Tibial artery (tissue), 4 donors: ENCODE data around the gene EFCAB12.
"Not testable (repeated sequence)": the region's sequence is repeated elsewhere in the genome, so short reads cannot be mapped to it uniquely, and the experiment has no call there.

Experiments used
- DNase-seq, 2 donors: peaks; one replicate each; pipeline ENCODE4 v3.0.0-alpha.2; 2019
- H3K27ac ChIP-seq, 2 donors: fragments of 200-600 bp; sonication (generic) in 1 of 2; 1 replicate in 1 of 2; 2 replicates in 1 of 2; pipeline ENCODE4 v1.5.1; 2018 to 2019; ENCODE audit warnings: mild to moderate bottlenecking in 1 of 2
- H3K27me3 ChIP-seq, 2 donors: fragments of 200-600 bp; sonication (generic) in 1 of 2; one replicate each; pipeline versions ENCODE4 v1.5.1 to v1.6.0; 2016 to 2019
- H3K36me3 ChIP-seq, 3 donors: fragments of 200-600 bp; sonication (generic) in 2 of 3; one replicate each; pipeline ENCODE4 v1.5.1; 2016 to 2019; ENCODE audit warnings: mild to moderate bottlenecking in 2 of 3
- H3K4me1 ChIP-seq, 4 donors: fragments of 200-600 bp; sonication (generic) in 2 of 4; 1 replicate in 3 of 4; 2 replicates in 1 of 4; pipeline ENCODE4 v1.5.1; 2016 to 2019
- H3K4me3 ChIP-seq, 2 donors: fragments of 200-600 bp; sonication (generic) in 1 of 2; 1 replicate in 1 of 2; 2 replicates in 1 of 2; pipeline ENCODE4 v1.5.1; 2018 to 2019; ENCODE audit warnings: mild to moderate bottlenecking in 2 of 2
- H3K9me3 ChIP-seq, 3 donors: fragments of 200-600 bp; sonication (generic) in 1 of 3; one replicate each; pipeline ENCODE4 v1.5.1; 2016 to 2019
- intact Hi-C: fragments of 100-400 bp; cut with DNase I; formaldehyde crosslinking; loops from one replicate; pipeline ENCODE4 v1.15.0; 2023; ENCODE audit warnings: low total_unique reads
- TF ChIP-seq, protein P1 (sequence below), 2 experiments: fragments of 200-600 bp in 1 of 2; fragments of 450-650 bp in 1 of 2; IDR thresholded peaks; one replicate each; pipeline ENCODE4 v1.5.1; 2017 to 2019; ENCODE audit warnings: antibody characterized with exemption in 2 of 2, mild to moderate bottlenecking in 1 of 2, moderate library complexity in 1 of 2

EFCAB12 gene

DNA sequence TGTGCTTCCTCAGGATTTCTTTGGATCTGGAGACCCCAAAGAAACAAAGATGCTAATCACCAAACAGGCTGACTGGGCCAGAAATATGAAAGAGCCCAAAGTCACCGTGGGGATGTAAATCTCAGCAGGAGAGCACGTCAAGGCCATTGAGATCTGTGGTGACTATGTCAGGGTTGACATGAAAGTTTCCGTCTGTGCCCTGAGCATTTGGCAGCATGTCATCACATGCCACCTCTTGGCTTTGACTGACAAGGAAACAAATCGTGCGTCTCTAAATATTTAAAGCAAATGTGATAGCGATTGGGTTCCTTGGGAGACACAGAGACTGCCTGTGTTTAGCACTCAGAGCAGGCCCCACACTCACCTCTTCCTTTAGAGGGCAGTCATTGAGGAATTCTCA lies 35.2 kb downstream of the EFCAB12 start:
- Histone ChIP-seq H3K36me3 (peaks cover 34 to 53% (median 43%) of the 10 kb centered on the region in 3 donors), H3K4me3 (no peak overlapping the region), H3K27me3 (no peaks in the 10 kb centered on the region), H3K4me1 (peaks cover 0 to 18% (median 7%) of the 10 kb centered on the region in 4 donors), H3K9me3 (no peaks in the 10 kb centered on the region), H3K27ac (no peak overlapping the region)
- intact Hi-C loops: no loop called here
- TF ChIP-seq, protein P1, sequence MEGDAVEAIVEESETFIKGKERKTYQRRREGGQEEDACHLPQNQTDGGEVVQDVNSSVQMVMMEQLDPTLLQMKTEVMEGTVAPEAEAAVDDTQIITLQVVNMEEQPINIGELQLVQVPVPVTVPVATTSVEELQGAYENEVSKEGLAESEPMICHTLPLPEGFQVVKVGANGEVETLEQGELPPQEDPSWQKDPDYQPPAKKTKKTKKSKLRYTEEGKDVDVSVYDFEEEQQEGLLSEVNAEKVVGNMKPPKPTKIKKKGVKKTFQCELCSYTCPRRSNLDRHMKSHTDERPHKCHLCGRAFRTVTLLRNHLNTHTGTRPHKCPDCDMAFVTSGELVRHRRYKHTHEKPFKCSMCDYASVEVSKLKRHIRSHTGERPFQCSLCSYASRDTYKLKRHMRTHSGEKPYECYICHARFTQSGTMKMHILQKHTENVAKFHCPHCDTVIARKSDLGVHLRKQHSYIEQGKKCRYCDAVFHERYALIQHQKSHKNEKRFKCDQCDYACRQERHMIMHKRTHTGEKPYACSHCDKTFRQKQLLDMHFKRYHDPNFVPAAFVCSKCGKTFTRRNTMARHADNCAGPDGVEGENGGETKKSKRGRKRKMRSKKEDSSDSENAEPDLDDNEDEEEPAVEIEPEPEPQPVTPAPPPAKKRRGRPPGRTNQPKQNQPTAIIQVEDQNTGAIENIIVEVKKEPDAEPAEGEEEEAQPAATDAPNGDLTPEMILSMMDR (IDR thresholded peaks at IDR 0.05): no peak
- DNase-seq: no peak

- H3K36me3 ChIP-seq: peaks cover 42 to 63% (median 43%) of the 10 kb centered on the region in 3 donors
- H3K4me1 ChIP-seq, H3K9me3 ChIP-seq, H3K4me3 ChIP-seq, H3K27ac ChIP-seq, intact Hi-C loops, DNase-seq, H3K27me3 ChIP-seq: not testable (repeated sequence)
Measured at GRCh38 chr3:129392106-129392887, 36.1 kb downstream of the EFCAB12 start.

- H3K4me3 ChIP-seq, DNase-seq, intact Hi-C loops, H3K27me3 ChIP-seq, H3K27ac ChIP-seq, H3K4me1 ChIP-seq, H3K9me3 ChIP-seq: not testable (repeated sequence)
- peaks cover 43 to 70% (median 48%) of the 10 kb centered on the region in 3 donors for H3K36me3 ChIP-seq
Measured at GRCh38 chr3:129391583-129391982, 36.9 kb downstream of the EFCAB12 start.

DNA sequence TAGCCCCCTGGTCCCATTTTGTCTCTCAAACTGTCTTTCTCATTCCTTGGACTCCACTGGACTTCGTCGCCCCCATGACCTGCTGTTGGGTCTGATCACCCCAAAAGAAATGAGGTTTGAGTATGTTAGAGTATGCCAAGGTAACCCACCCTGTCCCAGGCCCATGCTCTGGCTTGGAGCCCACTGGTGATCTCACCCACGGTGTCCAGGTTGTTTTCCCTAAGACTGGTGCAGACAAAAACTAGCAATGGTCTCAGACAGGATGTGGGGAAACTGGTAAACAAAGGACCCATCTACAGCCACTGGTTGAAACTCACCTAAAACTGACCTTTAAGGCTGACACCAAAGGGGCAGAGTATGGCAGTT lies 38.9 kb downstream of the EFCAB12 start:
- Histone ChIP-seq H3K4me1 (peaks cover 0 to 5% (median 1%) of the 10 kb centered on the region in 4 donors), H3K36me3 (peaks cover 43 to 74% (median 48%) of the 10 kb centered on the region in 3 donors), H3K27ac (no peak overlapping the region), H3K27me3 (no peaks in the 10 kb centered on the region), H3K9me3 (no peaks in the 10 kb centered on the region), H3K4me3 (no peak overlapping the region)
- no peak for DNase-seq
- intact Hi-C loops: no loop called here
- TF ChIP-seq, protein P1 (IDR thresholded peaks at IDR 0.05): no peak

- H3K9me3 ChIP-seq, H3K27me3 ChIP-seq, H3K4me3 ChIP-seq, intact Hi-C loops, H3K4me1 ChIP-seq, DNase-seq: not testable (repeated sequence)
- H3K27ac ChIP-seq: peak overlapping the region in 1 of 2 donors; percentile 37
- H3K36me3 ChIP-seq: peaks cover 43 to 74% (median 48%) of the 10 kb centered on the region in 3 donors
Measured at GRCh38 chr3:129388791-129389571, 39.5 kb downstream of the EFCAB12 start.

GRCh38 chr3:129387487-129387886 lies 40.9 kb downstream of the EFCAB12 start:
- H3K36me3 ChIP-seq: peaks cover 31 to 60% (median 39%) of the 10 kb centered on the region in 3 donors

More at GRCh38 chr3:129387487-129387886, 40.9 kb downstream of the EFCAB12 start:
- intact Hi-C loops: no loop called here
- Histone ChIP-seq H3K4me1 (peaks cover 0 to 5% (median 1%) of the 10 kb centered on the region in 4 donors), H3K27ac (no peak overlapping the region), H3K27me3 (no peaks in the 10 kb centered on the region), H3K9me3 (no peaks in the 10 kb centered on the region), H3K4me3 (no peak overlapping the region)
- no peak for DNase-seq
- TF ChIP-seq, protein P1 (IDR thresholded peaks at IDR 0.05): no peak
